Right renal pelvis (tissue), 4 donors: ENCODE results near the gene PAPSS1. TPM values are rescaled to one million over a fixed set of nuclear protein-coding genes. Genes with fewer than 3 reads are reported as not detected.
"Not testable (repeated sequence)": the region's sequence is repeated elsewhere in the genome, so short reads cannot be mapped to it uniquely, and the experiment has no call there.

Source experiments
- DNase-seq, 4 donors: peaks; one replicate each; pipeline ENCODE4 v3.0.0-alpha.2; 2013; ENCODE audit warnings: low read depth in 4 of 4, low spot score in 3 of 4, missing footprints in 1 of 4
- polyA plus RNA-seq, 4 donors: library from polyadenylated mRNA; unstranded; fragments of 120-200 nt; gene quantifications; one replicate each; pipeline ENCODE4 v1.2.1, GENCODE V29; 2013; ENCODE audit not compliant: insufficient read length in 4 of 4

Gene PAPSS1
- polyA plus RNA-seq, 4 donors, result 80.5 to 101 (median 89.4) TPM

DNA sequence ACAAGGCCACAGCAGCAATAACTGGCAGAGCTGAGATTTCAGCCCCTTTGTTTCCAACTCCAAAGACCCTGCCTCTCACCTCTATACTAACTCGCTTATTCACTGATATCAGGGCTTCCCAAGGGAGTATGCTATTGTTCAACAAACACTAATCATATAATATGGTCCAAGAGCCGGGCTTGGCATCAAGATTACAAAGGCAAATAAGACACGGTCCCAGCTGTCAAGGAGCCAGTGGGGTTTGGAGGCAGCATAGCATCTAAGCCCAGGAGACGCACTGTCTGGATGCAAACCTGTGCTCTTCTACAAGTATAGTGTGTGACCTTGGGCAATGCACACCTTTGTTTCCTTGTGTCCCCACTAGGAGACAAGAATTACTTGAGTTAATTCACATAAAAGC, 28.7 kb downstream of the PAPSS1 start:
- DNase-seq, result no peak

- no peak for DNase-seq
Observed at GRCh38 chr4:107689912-107690587, 30.0 kb downstream of the PAPSS1 start.

DNA sequence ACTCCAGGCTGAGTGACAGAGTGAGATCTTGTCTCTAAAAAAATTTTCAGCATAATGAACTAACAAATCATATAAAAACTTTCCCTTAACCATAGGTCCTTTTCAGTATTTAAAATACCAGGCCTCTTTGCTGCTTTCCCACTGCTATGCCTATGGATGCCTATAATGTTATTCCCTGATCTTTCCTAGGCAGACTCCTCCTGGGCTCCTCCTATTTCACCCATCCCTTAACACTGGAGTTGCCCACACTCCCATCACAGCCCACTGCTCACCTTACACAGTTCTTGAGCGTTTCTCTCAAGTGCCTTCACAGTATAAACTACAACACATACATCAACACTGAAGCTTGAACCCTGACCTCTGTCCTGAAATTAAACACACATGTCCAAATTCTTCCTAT, 31.6 kb downstream of the PAPSS1 start:
- no peak for DNase-seq

GRCh38 chr4:107685740-107686139, 34.3 kb downstream of the PAPSS1 start:
- no peak for DNase-seq

- DNase-seq, result no peak
Observed at GRCh38 chr4:107683873-107684272, 36.2 kb downstream of the PAPSS1 start.

- no peak for DNase-seq
Observed at GRCh38 chr4:107682306-107682705, 37.7 kb downstream of the PAPSS1 start.

DNA sequence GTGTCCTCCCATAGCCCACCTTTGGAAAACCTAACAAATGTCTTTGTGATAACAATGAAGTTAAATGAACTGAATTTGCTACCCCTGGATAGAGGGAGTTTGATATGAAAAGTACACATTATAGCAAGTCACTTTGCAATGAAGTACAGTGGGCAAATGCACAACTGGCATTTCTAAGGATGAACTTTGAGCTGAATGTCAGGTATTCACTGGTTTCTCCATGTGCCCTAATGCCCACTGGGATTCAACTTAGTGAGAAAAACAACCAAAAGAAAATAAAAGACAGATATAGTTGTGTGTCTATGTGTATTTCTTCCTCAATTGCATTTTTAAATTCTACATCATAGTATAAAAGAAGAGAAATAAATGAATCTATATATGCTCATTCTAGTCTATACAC, 51.0 kb downstream of the PAPSS1 start:
- no peak for DNase-seq

DNA sequence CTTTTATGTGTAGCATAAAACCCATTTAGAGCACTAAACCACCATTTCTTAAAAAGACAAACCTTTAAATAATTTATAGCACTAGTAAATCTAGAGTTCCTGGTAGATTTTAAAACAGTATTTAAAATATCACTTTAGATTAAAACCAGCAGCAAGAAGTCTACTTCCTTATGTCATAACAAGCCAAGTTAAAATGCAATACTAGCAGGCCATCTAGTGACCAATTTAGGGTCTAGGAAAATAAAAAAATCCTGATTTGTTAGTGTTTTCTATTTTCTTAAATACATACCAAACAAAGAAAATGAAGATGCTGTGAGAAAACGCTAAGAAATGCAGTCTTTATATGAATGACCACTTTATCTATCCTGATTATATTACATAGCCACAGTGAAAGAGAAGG, 53.9 kb downstream of the PAPSS1 start:
- DNase-seq, result peak; percentile 9 to 31 (median 18)

DNA sequence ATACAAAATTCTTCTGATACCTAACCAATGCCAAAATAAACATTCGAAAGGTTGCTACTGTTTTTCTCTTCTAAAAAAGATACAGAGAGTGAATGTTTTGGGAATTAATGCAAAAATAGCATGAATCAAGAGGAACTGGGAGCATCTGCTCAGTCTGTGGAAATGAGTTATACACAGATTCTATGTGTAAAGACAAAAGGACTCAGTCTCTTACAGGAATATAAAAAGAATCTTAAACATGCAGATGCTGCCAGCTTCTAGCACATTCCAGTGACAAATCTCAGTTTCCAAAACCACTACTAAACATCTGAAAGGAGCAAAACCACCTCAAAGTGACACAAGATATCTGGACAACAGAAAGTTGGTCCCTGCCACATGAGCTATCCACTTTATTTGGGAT, 55.0 kb downstream of the PAPSS1 start:
- DNase-seq, result no peak

- no peak for DNase-seq
Observed at GRCh38 chr4:107658400-107659336, 61.4 kb downstream of the PAPSS1 start.

- DNase-seq, result no peak
Observed at GRCh38 chr4:107655289-107655688, 64.7 kb downstream of the PAPSS1 start.

DNA sequence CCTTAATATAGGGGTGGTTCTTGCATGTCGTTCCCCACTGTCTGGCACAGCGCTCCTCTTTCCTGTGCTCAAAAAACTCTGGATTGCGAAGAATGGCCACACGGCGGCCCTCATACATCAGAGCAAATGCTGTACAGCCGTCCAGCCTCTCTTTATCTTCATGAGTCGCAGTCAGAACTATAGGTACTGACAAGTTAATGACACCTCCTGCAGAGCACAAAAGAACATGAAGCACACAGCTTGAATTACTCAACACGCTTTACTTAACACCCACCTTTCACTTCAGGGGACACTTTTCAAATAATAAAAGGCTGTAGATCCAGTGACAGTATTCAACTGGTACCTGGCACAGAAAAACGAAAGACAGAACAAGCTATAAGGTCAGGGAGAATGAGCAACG, 65.3 kb downstream of the PAPSS1 start:
- no peak for DNase-seq

DNA sequence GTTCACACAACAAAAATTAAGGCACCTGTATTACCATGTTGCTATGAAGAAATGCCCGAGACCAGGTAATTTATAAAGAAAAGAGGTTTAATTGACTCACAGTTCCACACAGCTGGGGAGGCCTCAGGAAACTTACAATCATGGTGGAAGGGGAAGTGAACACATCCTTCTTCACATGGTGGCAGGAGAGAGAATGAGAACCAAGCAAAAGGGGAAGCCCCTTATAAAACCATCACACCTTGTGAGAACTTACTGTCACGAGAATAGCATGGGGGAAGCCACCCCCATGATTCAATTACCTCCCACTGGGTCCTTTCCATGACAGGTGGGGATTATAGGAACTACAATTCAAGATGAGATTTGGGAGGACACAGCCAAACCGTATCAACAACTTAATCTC, 68.6 kb downstream of the PAPSS1 start:
- DNase-seq, result not testable (repeated sequence)

- no peak for DNase-seq
Observed at GRCh38 chr4:107650251-107650650, 69.8 kb downstream of the PAPSS1 start.

GRCh38 chr4:107648178-107648991, 71.6 kb downstream of the PAPSS1 start:
- DNase-seq, result no peak

DNA sequence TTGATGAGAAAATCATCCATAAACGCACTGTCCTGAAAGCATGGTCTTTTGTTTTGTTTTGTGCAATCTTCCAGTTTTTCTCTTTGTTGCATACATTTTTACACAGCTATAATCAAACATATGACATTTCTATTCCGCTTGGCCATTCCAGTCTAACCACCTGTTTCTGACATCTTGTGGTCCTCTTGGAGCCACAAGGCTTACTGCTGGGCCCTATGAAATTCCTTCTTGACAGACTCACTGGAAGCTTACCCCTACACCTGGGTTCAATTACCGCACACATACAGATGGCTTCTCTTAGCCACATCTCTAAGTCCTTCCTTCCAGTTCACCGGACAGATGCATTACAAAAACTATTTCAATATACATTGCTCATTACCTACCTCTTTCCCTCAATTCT, 72.4 kb downstream of the PAPSS1 start:
- DNase-seq, result no peak

DNA sequence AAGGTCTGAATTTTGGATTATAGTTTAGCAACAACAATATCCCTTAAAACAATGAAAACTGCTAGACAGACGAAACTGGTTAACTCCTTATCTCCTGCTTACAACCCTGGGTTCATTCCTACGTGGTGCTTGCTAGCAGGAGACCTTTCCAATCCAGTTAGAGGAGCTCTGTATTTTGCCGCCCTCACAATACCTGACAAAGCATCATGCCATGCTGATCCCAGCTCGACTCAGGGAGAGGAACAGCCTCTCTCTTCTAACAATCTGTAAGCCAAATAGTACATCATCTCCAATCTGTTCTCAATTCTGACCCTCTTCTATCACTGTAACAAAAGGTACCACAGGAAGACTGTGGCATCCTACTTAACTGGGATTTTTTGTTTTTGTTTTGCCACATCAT, 74.4 kb downstream of the PAPSS1 start:
- no peak for DNase-seq

DNA sequence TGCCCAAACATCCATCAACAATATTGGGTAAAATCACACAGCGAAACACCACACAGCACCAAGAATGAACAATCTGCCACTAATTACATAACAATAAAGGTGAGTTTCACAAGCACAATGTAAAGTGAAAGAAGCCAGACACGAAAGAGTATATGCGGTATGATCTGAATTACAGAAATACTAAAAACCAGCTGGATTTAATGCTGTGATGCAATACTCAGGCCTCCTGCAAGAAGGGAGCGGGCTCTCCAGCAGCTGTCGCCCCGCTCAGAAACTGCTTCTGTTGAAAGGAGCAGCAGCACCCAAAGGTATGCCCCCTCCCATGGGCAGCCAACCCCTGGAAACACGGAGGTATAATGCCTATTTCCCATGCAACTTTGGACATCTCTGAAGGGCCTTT, 77.0 kb downstream of the PAPSS1 start:
- DNase-seq, result no peak

DNA sequence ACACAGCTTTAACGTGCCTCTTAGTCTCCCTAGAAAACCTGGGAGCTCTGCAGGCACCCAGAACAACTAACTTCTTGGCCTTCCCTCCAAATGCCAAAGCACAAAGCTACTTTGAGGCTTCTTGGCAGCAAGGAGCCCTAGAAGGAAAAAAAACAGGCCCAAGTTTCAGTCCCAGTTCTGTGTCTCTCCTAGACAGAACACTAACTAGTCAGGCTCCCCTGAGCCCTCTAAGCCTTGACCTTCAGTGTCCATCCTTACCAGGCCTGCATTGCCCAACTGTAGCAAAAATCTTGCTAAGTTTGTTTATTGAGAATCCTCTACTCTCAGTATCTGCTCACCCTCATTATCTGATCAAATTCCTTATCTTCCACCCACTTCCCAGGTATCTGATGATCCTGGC, 79.2 kb downstream of the PAPSS1 start:
- DNase-seq, result no peak

DNA sequence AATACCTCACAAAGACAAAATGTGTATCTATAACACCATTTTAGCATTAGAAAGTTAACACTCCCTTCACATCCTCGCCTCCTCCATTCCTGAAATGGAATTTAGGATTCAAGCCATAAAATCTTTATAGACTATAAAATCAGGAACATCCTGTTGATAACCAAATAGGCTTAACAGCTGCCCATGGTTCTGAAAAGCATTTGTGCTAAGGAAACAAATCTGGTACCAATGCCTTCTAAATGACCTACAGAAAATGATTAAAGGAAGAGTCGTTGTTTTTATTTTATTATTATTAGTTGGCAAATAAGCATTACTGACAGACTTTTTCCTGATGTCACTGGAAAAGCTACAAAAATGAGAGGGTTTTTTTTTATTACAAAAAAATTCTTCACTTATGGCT, 79.8 kb downstream of the PAPSS1 start:
- no peak for DNase-seq

GRCh38 chr4:107635735-107636134, 84.3 kb downstream of the PAPSS1 start:
- DNase-seq, result no peak
